AG09319 (cell line): Measurements from ENCODE around the gene SCAMP3.
"Not testable (repeated sequence)": the region's sequence is repeated elsewhere in the genome, so short reads cannot be mapped to it uniquely, and the experiment has no call there.

Experiments
- DNase-seq: peaks from one replicate; pipeline ENCODE4 v3.0.0-alpha.2; 2010; ENCODE audit warnings: low read depth; ENCODE audit errors: extremely low read depth
- CTCF ChIP-seq: IDR thresholded peaks from 2 replicates; pipeline ENCODE4 v1.5.1; 2011; ENCODE audit warnings: low read depth, mild to moderate bottlenecking, inconsistent platforms, low read length, moderate library complexity

Gene SCAMP3

DNA sequence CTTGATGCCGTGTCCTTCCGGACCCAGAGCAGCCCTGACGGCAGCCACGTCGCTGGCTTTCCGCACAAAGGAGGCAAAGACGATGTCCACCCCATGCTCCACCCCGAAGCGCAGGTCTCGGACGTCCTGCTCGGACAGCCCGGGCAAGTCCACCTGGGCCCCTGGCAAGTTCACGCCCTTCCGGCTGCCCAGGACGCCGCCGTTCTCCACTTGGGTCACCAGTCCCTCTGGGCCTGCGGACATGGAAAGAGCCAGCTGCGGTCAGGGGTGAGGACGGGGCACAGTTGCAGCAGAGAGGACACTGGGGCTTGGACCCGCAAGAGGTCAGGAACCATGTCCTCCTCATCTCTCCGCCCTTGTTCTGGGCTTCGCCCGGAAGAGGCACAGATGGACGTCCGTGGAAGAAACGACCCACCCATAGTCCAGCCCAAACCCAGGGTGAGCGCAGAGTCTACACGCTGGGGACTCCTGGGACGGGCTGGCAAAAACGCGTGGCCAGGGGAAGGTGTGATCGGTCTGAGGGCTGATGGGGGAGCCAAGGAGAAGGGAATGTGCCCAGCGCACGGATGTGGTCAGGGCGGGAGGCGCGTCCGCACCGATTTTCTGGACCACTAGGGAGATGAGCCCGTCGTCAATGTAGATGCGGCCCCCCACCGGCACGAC is 32.5 kb upstream of the SCAMP3 start:
- no peak for TF ChIP-seq CTCF
- no peak for DNase-seq

DNA sequence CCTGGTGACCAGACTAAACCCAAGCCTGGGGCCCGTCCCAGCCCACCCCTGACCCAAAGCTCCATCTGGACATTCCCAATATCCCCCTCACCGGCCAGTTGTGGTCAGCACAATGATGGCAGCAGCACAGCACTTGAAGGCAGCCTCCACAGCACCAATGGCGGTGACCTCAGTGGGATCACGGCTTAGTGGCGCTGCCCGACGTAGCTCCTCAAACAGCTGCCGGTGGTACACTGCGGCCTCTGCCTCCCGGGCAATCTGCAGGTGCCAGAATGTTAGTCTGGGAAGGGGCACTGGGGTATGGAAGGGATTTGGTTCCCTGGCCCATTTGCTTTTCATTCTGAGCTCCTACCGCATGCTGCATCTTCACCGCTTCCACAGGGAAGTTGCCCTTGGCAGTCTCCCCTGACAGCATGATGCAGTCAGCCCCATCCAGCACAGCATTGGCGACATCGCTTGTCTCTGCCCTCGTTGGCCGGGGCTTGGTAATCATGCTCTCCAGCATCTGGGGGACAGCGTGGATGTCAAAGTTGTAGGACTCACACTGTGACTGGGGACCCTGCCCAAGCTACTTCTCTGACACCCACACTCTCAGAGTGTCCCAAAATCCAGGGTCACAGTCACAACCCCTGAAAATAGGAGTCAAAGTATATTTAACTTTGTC is 31.1 kb upstream of the SCAMP3 start:
- no peak for DNase-seq

DNA sequence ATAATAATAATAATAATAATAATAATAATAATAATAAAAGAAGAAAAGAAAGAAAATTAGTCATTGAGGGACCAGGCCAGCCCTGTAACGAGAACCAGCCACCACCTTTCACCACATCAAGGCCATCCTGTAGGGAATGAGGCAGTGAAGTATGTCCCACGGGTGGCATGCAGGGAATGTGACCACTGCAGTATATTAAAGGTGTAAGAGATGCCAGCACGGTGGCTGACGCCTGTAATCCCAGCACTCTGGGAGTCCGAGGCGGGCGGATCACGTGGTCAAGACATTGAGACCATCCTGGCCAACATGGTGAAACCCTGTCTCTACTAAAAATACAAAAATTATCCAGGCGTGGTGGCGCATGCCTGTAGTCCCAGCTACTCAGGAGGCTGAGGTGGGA is 28.8 kb upstream of the SCAMP3 start:
- DNase-seq = not testable (repeated sequence)

More for the DNA sequence above, 31.1 kb upstream of the SCAMP3 start:
- TF ChIP-seq CTCF = no peak

- DNase-seq = no peak
- TF ChIP-seq CTCF = no peak
Measured at GRCh38 chr1:155287987-155288543, 25.9 kb upstream of the SCAMP3 start.

DNA sequence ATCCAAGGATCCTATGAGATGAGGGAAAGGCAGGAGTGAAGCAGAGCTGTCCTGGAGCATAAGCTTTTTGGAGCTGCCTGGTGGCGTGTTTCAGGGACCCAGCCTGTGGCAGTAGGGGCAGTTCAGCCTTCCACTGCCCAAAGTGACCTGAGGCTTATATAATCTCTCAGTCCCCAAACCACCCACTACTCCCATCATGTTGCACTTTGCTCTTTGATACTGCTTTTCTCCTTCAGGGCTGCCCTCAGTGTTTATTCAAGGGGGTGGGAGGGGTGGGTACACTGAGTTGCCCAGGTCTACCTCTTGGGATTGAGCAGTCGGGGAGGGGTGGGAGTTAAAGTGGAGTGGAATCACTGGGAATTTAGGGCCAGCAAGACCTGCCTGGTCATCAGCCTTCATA is 24.4 kb upstream of the SCAMP3 start:
- no peak for DNase-seq
- TF ChIP-seq CTCF = no peak

- TF ChIP-seq CTCF = no peak
- DNase-seq = no peak
Measured at GRCh38 chr1:155285631-155286044, 23.5 kb upstream of the SCAMP3 start.

- no peak for TF ChIP-seq CTCF
- no peak for DNase-seq
Measured at GRCh38 chr1:155285063-155285462, 22.9 kb upstream of the SCAMP3 start.
